Uterus (tissue), 4 donors: ENCODE results near the gene ATP10A. TPM values are rescaled to one million over a fixed set of nuclear protein-coding genes. Genes with fewer than 3 reads are reported as not detected.

Source experiments
- DNase-seq, 2 donors: peaks; one replicate each; pipeline ENCODE4 v3.0.0-alpha.2; 2019 to 2020
- H3K27ac ChIP-seq, 2 donors: fragments of 200-600 bp; sonication (generic); 1 replicate in 1 of 2; 2 replicates in 1 of 2; pipeline ENCODE4 v1.5.1; 2016 to 2018
- H3K27me3 ChIP-seq, 2 donors: fragments of 200-600 bp; sonication (generic); one replicate each; pipeline ENCODE4 v1.5.1; 2018 to 2019; ENCODE audit warnings: control low read depth in 1 of 2
- H3K36me3 ChIP-seq, 2 donors: fragments of 200-600 bp; sonication (generic); one replicate each; pipeline ENCODE4 v1.5.1; 2019; ENCODE audit warnings: control low read depth in 1 of 2
- H3K4me1 ChIP-seq, 2 donors: fragments of 200-600 bp; sonication (generic); one replicate each; pipeline ENCODE4 v1.5.1; 2018 to 2019; ENCODE audit warnings: control low read depth in 1 of 2
- H3K4me3 ChIP-seq, 2 donors: fragments of 200-600 bp; sonication (generic); 1 replicate in 1 of 2; 2 replicates in 1 of 2; pipeline ENCODE4 v1.5.1; 2018 to 2019; ENCODE audit warnings: mild to moderate bottlenecking in 1 of 2
- H3K9me3 ChIP-seq, 2 donors: fragments of 200-600 bp; sonication (generic); one replicate each; pipeline ENCODE4 v1.5.1; 2019; ENCODE audit warnings: control low read depth in 1 of 2
- CTCF ChIP-seq, 4 experiments: fragments of 200-600 bp in 2 of 4; fragments of 450-650 bp in 2 of 4; sonication (generic) in 2 of 4; IDR thresholded peaks; one replicate each; pipeline ENCODE4 v1.5.1; 2016 to 2019; ENCODE audit warnings: antibody characterized with exemption in 4 of 4, mild to moderate bottlenecking in 2 of 4, moderate library complexity in 1 of 4
- POLR2A ChIP-seq, 2 donors: fragments of 450-650 bp; IDR thresholded peaks; one replicate each; pipeline ENCODE4 v1.6.1; 2016; ENCODE audit warnings: antibody characterized with exemption in 2 of 2, mild to moderate bottlenecking in 1 of 2, moderate library complexity in 1 of 2
- intact Hi-C: fragments of 100-400 bp; cut with DNase I; formaldehyde crosslinking; loops from one replicate; pipeline ENCODE4 v1.15.1; 2023; ENCODE audit warnings: low total_unique reads
- total RNA-seq, 4 donors: library from RNA; depleted of rRNA in 3 of 4; stranded (reverse); fragments of >200 nt in 3 of 4; gene quantifications; one replicate each; pipeline versions ENCODE4 v1.1.0 to v1.2.4, GENCODE V29; 2014 to 2023
- donor health status: DM: yes; HTN: yes; CAD: no.

Gene ATP10A
- total RNA-seq, 4 donors from 2014 or later, result 0.29 to 3.8 (median 2.5) TPM

GRCh38 chr15:25712961-25713355 is 150.2 kb downstream of the ATP10A start:
- intact Hi-C loops, result loop anchor here (10.0 kb wide), 2 partner anchors 58 to 62 kb away; no protein-coding TSS in a partner anchor
- TF ChIP-seq CTCF (IDR thresholded peaks at IDR 0.05) (no peak), POLR2A (IDR thresholded peaks at IDR 0.05) (no peak)
- Histone ChIP-seq H3K27me3 (no peaks in the 10 kb centered on the region), H3K9me3 (no peaks in the 10 kb centered on the region), H3K36me3 (no peaks in the 10 kb centered on the region), H3K4me1 (no peaks in the 10 kb centered on the region), H3K27ac (no peak overlapping the region), H3K4me3 (no peak overlapping the region)
- no peak for DNase-seq

GRCh38 chr15:25712192-25712960 is 150.8 kb downstream of the ATP10A start:
- Histone ChIP-seq H3K4me1 (no peaks in the 10 kb centered on the region), H3K27me3 (no peaks in the 10 kb centered on the region), H3K36me3 (no peaks in the 10 kb centered on the region), H3K9me3 (no peaks in the 10 kb centered on the region), H3K27ac (no peak overlapping the region), H3K4me3 (no peak overlapping the region)
- intact Hi-C loops, result loop anchor here (10.0 kb wide), 2 partner anchors 58 to 62 kb away; no protein-coding TSS in a partner anchor
- DNase-seq, result no peak
- TF ChIP-seq POLR2A (IDR thresholded peaks at IDR 0.05) (no peak), CTCF (IDR thresholded peaks at IDR 0.05) (no peak)

- intact Hi-C loops, result loop anchor here (10.0 kb wide), 2 partner anchors 57 to 63 kb away; no protein-coding TSS in a partner anchor
- DNase-seq, result no peak
- Histone ChIP-seq H3K9me3 (no peaks in the 10 kb centered on the region), H3K36me3 (no peaks in the 10 kb centered on the region), H3K27me3 (no peaks in the 10 kb centered on the region), H3K27ac (no peak overlapping the region), H3K4me3 (no peak overlapping the region), H3K4me1 (no peaks in the 10 kb centered on the region)
- TF ChIP-seq POLR2A (IDR thresholded peaks at IDR 0.05), result no peak
- no peak for TF ChIP-seq CTCF (IDR thresholded peaks at IDR 0.05)
Measured at GRCh38 chr15:25711691-25712090, 151.4 kb downstream of the ATP10A start.

- intact Hi-C loops, result loop anchor here (10.0 kb wide), 2 partner anchors 56 to 64 kb away; no protein-coding TSS in a partner anchor
- Histone ChIP-seq H3K27ac (no peak overlapping the region), H3K27me3 (no peaks in the 10 kb centered on the region), H3K9me3 (no peaks in the 10 kb centered on the region), H3K4me1 (no peaks in the 10 kb centered on the region), H3K36me3 (no peaks in the 10 kb centered on the region), H3K4me3 (no peak overlapping the region)
- no peak for DNase-seq
- TF ChIP-seq POLR2A (IDR thresholded peaks at IDR 0.05) (no peak), CTCF (IDR thresholded peaks at IDR 0.05) (no peak)
Measured at GRCh38 chr15:25711164-25711563, 152.0 kb downstream of the ATP10A start.

GRCh38 chr15:25710184-25710583 is 152.9 kb downstream of the ATP10A start:
- Histone ChIP-seq H3K4me1 (no peaks in the 10 kb centered on the region), H3K27ac (no peak overlapping the region), H3K36me3 (no peaks in the 10 kb centered on the region), H3K4me3 (no peak overlapping the region), H3K9me3 (no peaks in the 10 kb centered on the region), H3K27me3 (no peaks in the 10 kb centered on the region)
- intact Hi-C loops, result loop anchor here (10.0 kb wide), 2 partner anchors 55 to 65 kb away; no protein-coding TSS in a partner anchor
- TF ChIP-seq CTCF (IDR thresholded peaks at IDR 0.05) (peak; percentile 11 to 55 (median 44)), POLR2A (IDR thresholded peaks at IDR 0.05) (no peak)
- peak in 1 of 2 donors; percentile 47 for DNase-seq
